PFSK-1 (cell line): Measurements from ENCODE around the gene ARV1.

ENCODE experiments used
- FOXP2 ChIP-seq: optimal IDR thresholded peaks from 2 replicates; pipeline ENCODE3; 2011; ENCODE audit warnings: borderline replicate concordance, control low read depth, inconsistent platforms; ENCODE audit not compliant: insufficient read depth; ENCODE audit errors: extremely low read length, extremely low read depth
- POLR2AphosphoS5 ChIP-seq: IDR thresholded peaks from 2 replicates; pipeline ENCODE4 v1.6.1; 2012; ENCODE audit warnings: low read depth, mild to moderate bottlenecking, control low read depth, low read length, moderate library complexity
- SIN3A ChIP-seq: IDR thresholded peaks from 2 replicates; pipeline ENCODE4 v1.6.1; 2012; ENCODE audit warnings: mild to moderate bottlenecking, low read length, moderate library complexity, borderline replicate concordance; ENCODE audit not compliant: insufficient read depth
- TAF1 ChIP-seq: IDR thresholded peaks from 2 replicates; pipeline ENCODE4 v1.6.1; 2012; ENCODE audit warnings: low read length, control low read depth, borderline replicate concordance; ENCODE audit not compliant: insufficient read depth
- TF ChIP-seq, protein P1 (sequence below), 2 experiments: IDR thresholded peaks; 2 replicates each; pipeline versions ENCODE4 v1.6.1 to v1.8.0; 2011 to 2012; ENCODE audit warnings: low read depth in 2 of 2, low read length in 2 of 2, control low read depth in 1 of 2, inconsistent platforms in 1 of 2, mild to moderate bottlenecking in 1 of 2, moderate library complexity in 1 of 2; ENCODE audit not compliant: insufficient read depth in 1 of 2

Gene ARV1

GRCh38 chr1:231023150-231023549, 44.3 kb downstream of the ARV1 start:
- TF ChIP-seq POLR2AphosphoS5 (no peak), TAF1 (no peak), FOXP2 (no peak), SIN3A (no peak)
- TF ChIP-seq, protein P1, sequence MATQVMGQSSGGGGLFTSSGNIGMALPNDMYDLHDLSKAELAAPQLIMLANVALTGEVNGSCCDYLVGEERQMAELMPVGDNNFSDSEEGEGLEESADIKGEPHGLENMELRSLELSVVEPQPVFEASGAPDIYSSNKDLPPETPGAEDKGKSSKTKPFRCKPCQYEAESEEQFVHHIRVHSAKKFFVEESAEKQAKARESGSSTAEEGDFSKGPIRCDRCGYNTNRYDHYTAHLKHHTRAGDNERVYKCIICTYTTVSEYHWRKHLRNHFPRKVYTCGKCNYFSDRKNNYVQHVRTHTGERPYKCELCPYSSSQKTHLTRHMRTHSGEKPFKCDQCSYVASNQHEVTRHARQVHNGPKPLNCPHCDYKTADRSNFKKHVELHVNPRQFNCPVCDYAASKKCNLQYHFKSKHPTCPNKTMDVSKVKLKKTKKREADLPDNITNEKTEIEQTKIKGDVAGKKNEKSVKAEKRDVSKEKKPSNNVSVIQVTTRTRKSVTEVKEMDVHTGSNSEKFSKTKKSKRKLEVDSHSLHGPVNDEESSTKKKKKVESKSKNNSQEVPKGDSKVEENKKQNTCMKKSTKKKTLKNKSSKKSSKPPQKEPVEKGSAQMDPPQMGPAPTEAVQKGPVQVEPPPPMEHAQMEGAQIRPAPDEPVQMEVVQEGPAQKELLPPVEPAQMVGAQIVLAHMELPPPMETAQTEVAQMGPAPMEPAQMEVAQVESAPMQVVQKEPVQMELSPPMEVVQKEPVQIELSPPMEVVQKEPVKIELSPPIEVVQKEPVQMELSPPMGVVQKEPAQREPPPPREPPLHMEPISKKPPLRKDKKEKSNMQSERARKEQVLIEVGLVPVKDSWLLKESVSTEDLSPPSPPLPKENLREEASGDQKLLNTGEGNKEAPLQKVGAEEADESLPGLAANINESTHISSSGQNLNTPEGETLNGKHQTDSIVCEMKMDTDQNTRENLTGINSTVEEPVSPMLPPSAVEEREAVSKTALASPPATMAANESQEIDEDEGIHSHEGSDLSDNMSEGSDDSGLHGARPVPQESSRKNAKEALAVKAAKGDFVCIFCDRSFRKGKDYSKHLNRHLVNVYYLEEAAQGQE (IDR thresholded peaks at IDR 0.05; ENCODE audit: insufficient read depth in 1 of 2, low read depth in 2 of 2, low read length in 2 of 2), result no peak

- TF ChIP-seq FOXP2, result no peak
- no peak for TF ChIP-seq TAF1
- TF ChIP-seq, protein P1 (IDR thresholded peaks at IDR 0.05; ENCODE audit: insufficient read depth in 1 of 2, low read depth in 2 of 2, low read length in 2 of 2), result no peak
- TF ChIP-seq POLR2AphosphoS5, result no peak
- no peak for TF ChIP-seq SIN3A
Observed at GRCh38 chr1:231026576-231026975, 47.7 kb downstream of the ARV1 start.

DNA sequence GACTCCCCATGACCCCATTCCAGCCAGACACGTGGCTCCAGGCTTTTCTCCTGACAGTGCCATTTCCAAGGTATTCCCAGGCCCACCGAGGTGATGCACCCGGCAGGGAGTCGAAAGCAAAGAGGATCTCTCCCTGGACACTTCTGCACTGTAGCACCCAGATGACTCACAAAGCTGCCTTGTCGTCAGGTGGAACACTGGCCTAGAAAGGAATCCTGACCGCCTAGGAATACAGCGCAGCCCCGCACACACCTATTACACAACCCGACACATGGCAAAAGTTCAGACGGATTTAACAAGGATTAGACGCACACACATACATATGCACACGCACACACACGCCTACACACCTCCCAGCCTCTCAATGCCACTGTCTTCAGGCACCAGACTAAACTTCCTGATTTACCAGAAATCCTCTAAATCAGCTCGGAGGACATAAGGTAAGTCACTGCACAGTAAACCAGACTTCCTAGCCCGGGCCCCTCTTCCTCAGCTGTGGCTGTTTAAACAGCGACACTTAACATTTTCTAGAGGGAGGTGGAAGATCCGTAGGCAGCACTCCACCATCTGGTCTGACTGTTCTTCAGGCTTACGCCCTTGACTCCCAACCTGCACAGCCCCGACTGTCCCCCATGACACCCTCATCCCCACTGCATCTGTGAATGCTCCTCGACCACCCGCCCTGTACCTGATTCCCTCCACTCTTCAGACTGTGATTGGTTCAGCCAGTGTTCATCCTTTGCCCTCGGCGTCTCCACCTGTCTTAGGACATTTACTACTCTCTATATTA, 48.4 kb downstream of the ARV1 start:
- TF ChIP-seq, protein P1 (IDR thresholded peaks at IDR 0.05; ENCODE audit: insufficient read depth in 1 of 2, low read depth in 2 of 2, low read length in 2 of 2), result no peak
- TF ChIP-seq FOXP2, result no peak
- no peak for TF ChIP-seq POLR2AphosphoS5
- TF ChIP-seq SIN3A, result no peak
- TF ChIP-seq TAF1, result no peak

DNA sequence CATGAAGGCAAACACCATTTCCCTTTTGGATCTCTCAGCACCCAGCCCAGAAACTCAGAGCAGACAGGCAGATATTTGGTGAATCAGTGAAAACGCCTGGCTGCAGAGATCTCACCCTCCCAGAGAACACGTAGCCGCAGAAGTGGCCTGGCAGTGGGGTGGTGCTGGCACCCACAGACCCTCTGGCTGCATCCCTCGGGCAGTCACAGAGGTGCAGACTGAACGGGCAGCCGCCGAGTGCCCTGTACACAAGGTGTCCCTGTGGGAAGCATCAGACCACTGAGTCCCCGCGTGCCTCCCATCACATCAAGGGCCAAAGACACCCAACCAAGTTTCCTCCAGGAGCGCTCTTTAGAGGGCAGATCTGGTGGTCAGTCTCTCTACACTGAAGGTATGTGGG, 49.1 kb downstream of the ARV1 start:
- TF ChIP-seq SIN3A, result no peak
- no peak for TF ChIP-seq POLR2AphosphoS5
- TF ChIP-seq FOXP2, result no peak
- no peak for TF ChIP-seq TAF1
- TF ChIP-seq, protein P1 (IDR thresholded peaks at IDR 0.05; ENCODE audit: insufficient read depth in 1 of 2, low read depth in 2 of 2, low read length in 2 of 2), result no peak

DNA sequence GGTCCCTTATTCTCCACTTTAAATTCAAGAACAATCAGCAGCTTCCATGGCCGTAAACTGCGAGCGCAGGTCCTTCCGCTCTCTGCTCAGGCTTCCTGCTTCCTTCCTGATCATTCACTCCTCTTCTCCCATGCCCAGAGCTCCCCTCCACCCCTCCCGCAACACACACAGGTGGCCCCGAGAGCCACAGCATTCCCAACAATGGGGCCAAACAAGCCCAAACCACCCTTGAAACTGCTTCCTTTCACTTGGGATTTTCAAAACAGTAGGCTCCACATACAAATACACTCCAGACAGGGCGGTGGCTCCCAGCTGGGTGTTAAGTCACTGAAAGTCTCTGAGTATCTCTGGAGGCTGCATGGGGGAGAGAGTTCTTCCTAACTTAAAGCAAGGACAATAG, 49.8 kb downstream of the ARV1 start:
- TF ChIP-seq, protein P1 (IDR thresholded peaks at IDR 0.05; ENCODE audit: insufficient read depth in 1 of 2, low read depth in 2 of 2, low read length in 2 of 2), result no peak
